HG02571 (cell line): ENCODE measurements around the gene IQGAP3.

Experiments
- ATAC-seq: cut with Tn5 transposase; IDR thresholded peaks from one replicate; pipeline ENCODE4 v1.9.1; 2021; ENCODE audit warnings: mild to moderate bottlenecking, moderate library complexity; ENCODE audit not compliant: unreplicated experiment

IQGAP3 gene

GRCh38 chr1:156516821-156517220, 55.5 kb downstream of the IQGAP3 start:
- ATAC-seq: no peak

- ATAC-seq: no peak
Observed at GRCh38 chr1:156515956-156516355, 56.4 kb downstream of the IQGAP3 start.

GRCh38 chr1:156513185-156513584, 59.2 kb downstream of the IQGAP3 start:
- ATAC-seq: no peak

GRCh38 chr1:156511644-156512043, 60.7 kb downstream of the IQGAP3 start:
- no peak for ATAC-seq

GRCh38 chr1:156510709-156511108, 61.7 kb downstream of the IQGAP3 start:
- no peak for ATAC-seq

GRCh38 chr1:156509424-156510034, 62.8 kb downstream of the IQGAP3 start:
- ATAC-seq: no peak

- no peak for ATAC-seq
Observed at GRCh38 chr1:156508955-156509234, 63.5 kb downstream of the IQGAP3 start.

GRCh38 chr1:156508205-156508954, 64.0 kb downstream of the IQGAP3 start:
- no peak for ATAC-seq

- no peak for ATAC-seq
Observed at GRCh38 chr1:156506450-156506849, 65.9 kb downstream of the IQGAP3 start.

- ATAC-seq: no peak
Observed at GRCh38 chr1:156505679-156506298, 66.6 kb downstream of the IQGAP3 start.

GRCh38 chr1:156504821-156505678, 67.3 kb downstream of the IQGAP3 start:
- ATAC-seq: peak; percentile 28

- ATAC-seq: no peak
Observed at GRCh38 chr1:156504438-156504813, 67.9 kb downstream of the IQGAP3 start.

GRCh38 chr1:156503698-156504437, 68.5 kb downstream of the IQGAP3 start:
- ATAC-seq: no peak

- no peak for ATAC-seq
Observed at GRCh38 chr1:156502894-156503697, 69.3 kb downstream of the IQGAP3 start.

- no peak for ATAC-seq
Observed at GRCh38 chr1:156502391-156502893, 69.9 kb downstream of the IQGAP3 start.

GRCh38 chr1:156500793-156501506, 71.4 kb downstream of the IQGAP3 start:
- ATAC-seq: peak; percentile 46

- no peak for ATAC-seq
Observed at GRCh38 chr1:156500543-156500792, 71.9 kb downstream of the IQGAP3 start, which contains the start of gene MEF2D. Gene MEF2D, minus strand, starts transcription at chr1:156500775. Its CDS starts 17,483 bp downstream, at chr1:156483292.

GRCh38 chr1:156499842-156500542, 72.4 kb downstream of the IQGAP3 start:
- peak; percentile 0 for ATAC-seq
